K562 (cell line): ENCODE results near the gene ARHGEF1. TPM values are rescaled to one million over a fixed set of nuclear protein-coding genes. Genes with fewer than 3 reads are reported as not detected.
A peak's percentile ranks its signal among the peaks of the same experiment; 100 is the strongest.

Experiments used
- CCNT2 ChIP-seq: IDR thresholded peaks from 2 replicates; pipeline ENCODE4 v1.6.1; 2011; ENCODE audit warnings: borderline replicate concordance, low read depth, mild to moderate bottlenecking, moderate library complexity, mixed read lengths, low read length; ENCODE audit not compliant: insufficient read length; ENCODE audit errors: extremely low read depth
- CTCF ChIP-seq, 3 experiments: IDR thresholded peaks in 2 of 3; conservative IDR thresholded peaks in 1 of 3; 2 replicates each; pipeline ENCODE4 v1.5.1; 2011 to 2012; ENCODE audit warnings: low read length in 3 of 3, mild to moderate bottlenecking in 3 of 3, control low read depth in 2 of 3, improper control_type of control experiment in 1 of 3, inconsistent platforms in 1 of 3, low read depth in 1 of 3, mixed read lengths in 1 of 3, moderate library complexity in 1 of 3; ENCODE audit not compliant: insufficient read depth in 2 of 3
- DIDO1 ChIP-seq: fragments of 450-650 bp; IDR thresholded peaks from 2 replicates; pipeline ENCODE4 v1.6.1; 2016; ENCODE audit warnings: low read depth, missing biosample characterization, missing genetic modification characterization
- E4F1 ChIP-seq: fragments of 250-450 bp; sonication (Bioruptor Pico); IDR thresholded peaks from 2 replicates; pipeline ENCODE4 v1.5.0; 2021; ENCODE audit warnings: mild to moderate bottlenecking, borderline replicate concordance
- HNRNPLL ChIP-seq: fragments of 200-400 bp; formaldehyde crosslinking; IDR thresholded peaks from 2 replicates; pipeline ENCODE4 v1.6.1; 2017; ENCODE audit warnings: low read length, low read depth, mild to moderate bottlenecking; ENCODE audit not compliant: poor library complexity, severe bottlenecking
- MED1 ChIP-seq: sonication (generic); formaldehyde crosslinking; IDR thresholded peaks from 2 replicates; pipeline ENCODE4 v1.8.1; 2023; ENCODE audit warnings: missing genetic modification reagents, borderline replicate concordance
- NR1H2 ChIP-seq: sonication (generic); formaldehyde crosslinking; IDR thresholded peaks from 2 replicates; pipeline ENCODE4 v1.4.0; 2020; ENCODE audit warnings: mild to moderate bottlenecking, missing genetic modification reagents
- STAG1 ChIP-seq: sonication (generic); formaldehyde crosslinking; IDR thresholded peaks from 2 replicates; pipeline ENCODE4 v1.5.0; 2020; ENCODE audit warnings: missing genetic modification reagents, borderline replicate concordance
- TBP ChIP-seq: optimal IDR thresholded peaks from 2 replicates; pipeline ENCODE3; 2011; ENCODE audit warnings: low read depth, low read length, improper control_type of control experiment
- THAP7 ChIP-seq: fragments of 250-450 bp; sonication (Bioruptor Pico); IDR thresholded peaks from 2 replicates; pipeline ENCODE4 v1.5.0; 2021
- ZFP91 ChIP-seq: sonication (generic); formaldehyde crosslinking; IDR thresholded peaks from 2 replicates; pipeline ENCODE4 v1.8.0; 2022; ENCODE audit warnings: mild to moderate bottlenecking, missing genetic modification reagents
- ZNF407 ChIP-seq: fragments of 450-650 bp; IDR thresholded peaks from 2 replicates; pipeline ENCODE4 v1.6.1; 2016; ENCODE audit warnings: low read depth
- polyA plus RNA-seq, 8 experiments: library from polyadenylated mRNA; depleted of rRNA in 4 of 8; stranded (reverse) in 5 of 8; unstranded in 3 of 8; fragments of >200 nt; fragmentation: Nextera tagmentation in 2 of 8; fragmentation: Illumina TruSeq in 1 of 8; extraction: Ambion mirVana in 2 of 8; extraction: Trizol in 1 of 8; gene quantifications; 2 replicates each; pipeline versions ENCODE4 v1.2.1 to v1.2.3, GENCODE V29; 2011 to 2014; ENCODE audit warnings: inconsistent platforms in 1 of 8, missing spikeins in 1 of 8
- total RNA-seq, 7 experiments: library from RNA; depleted of rRNA in 6 of 7; stranded (reverse); fragments of >200 nt in 6 of 7; fragmentation: Illumina TruSeq in 2 of 7; extraction: Trizol in 2 of 7; gene quantifications; 2 replicates each; pipeline versions ENCODE4 v1.2.1 to v1.2.3, GENCODE V29; 2011 to 2021; ENCODE audit warnings: low replicate concordance in 1 of 7

ARHGEF1 gene
- total and polyA plus RNA-seq, 9 of the 15 experiments (the other 6 are each of a cell fraction or from before 2014, with no cell fraction given) = 1.9 to 149 (median 29.8) TPM

GRCh38 chr19:41928221-41928683, 45.3 kb downstream of the ARHGEF1 start, which contains the start of gene ERFL (continued):
- TF ChIP-seq ZNF407 (no peak), NR1H2 (CRISPR knock-in tag) (no peak), DIDO1 (no peak), TBP (peak; percentile 22), ZFP91 (CRISPR knock-in tag) (no peak), THAP7 (CRISPR knock-in tag) (0 out of 2 replicates have a peak, but pooled peaks have one; percentile 24), MED1 (CRISPR knock-in tag) (no peak), CTCF (IDR thresholded peaks at IDR 0.05 in 2 of 3, conservative IDR thresholded peaks at IDR 0.05 in 1 of 3; ENCODE audit: insufficient read depth in 2 of 3, low read depth in 1 of 3, low read length in 3 of 3) (peak in 2 of 3 experiments; percentile 17 to 18; a peak in 1 of 6 replicates), HNRNPLL (peak; percentile 30), STAG1 (no peak), CCNT2 (peak; percentile 66), E4F1 (CRISPR knock-in tag) (no peak)
